Measurements from ENCODE around the gene CEP85.
"Not testable (repeated sequence)": the region's sequence is repeated elsewhere in the genome, so short reads cannot be mapped to it uniquely, and the experiment has no call there.

Gene CEP85

GRCh38 chr1:26307363-26307781 is 73.4 kb downstream of the CEP85 start:
- no peak for DNase-seq (ENCODE audit: low read depth in 2 of 3, low spot score in 1 of 3)

GRCh38 chr1:26307966-26308899 is 74.2 kb downstream of the CEP85 start:
- not testable (repeated sequence) for DNase-seq (ENCODE audit: low read depth in 2 of 3, low spot score in 1 of 3)

- DNase-seq (ENCODE audit: low read depth in 2 of 3, low spot score in 1 of 3), result no peak
Observed at GRCh38 chr1:26314501-26314900, 80.5 kb downstream of the CEP85 start.

- no peak for DNase-seq (ENCODE audit: low read depth in 2 of 3, low spot score in 1 of 3)
Observed at GRCh38 chr1:26315874-26316850, 82.2 kb downstream of the CEP85 start.

- DNase-seq (ENCODE audit: low read depth in 2 of 3, low spot score in 1 of 3), result no peak
Observed at GRCh38 chr1:26317146-26317545, 83.1 kb downstream of the CEP85 start.

- peak; percentile 47 to 69 (median 64) for DNase-seq (ENCODE audit: low read depth in 2 of 3, low spot score in 1 of 3)
Observed at GRCh38 chr1:26317612-26318337, 83.8 kb downstream of the CEP85 start, which contains the start of gene CD52. TSS of gene CD52 (plus strand) at chr1:26317958. CDS start at chr1:26318018, 60 bp downstream.

- DNase-seq (ENCODE audit: low read depth in 2 of 3, low spot score in 1 of 3), result peak in 1 of 3 donors; percentile 37
Observed at GRCh38 chr1:26318338-26319064, 84.5 kb downstream of the CEP85 start.

GRCh38 chr1:26320896-26321295 is 86.9 kb downstream of the CEP85 start:
- DNase-seq (ENCODE audit: low read depth in 2 of 3, low spot score in 1 of 3), result no peak

- DNase-seq (ENCODE audit: low read depth in 2 of 3, low spot score in 1 of 3), result peak; percentile 92 to 99 (median 93)
Observed at GRCh38 chr1:26321315-26322041, 87.5 kb downstream of the CEP85 start.

- DNase-seq (ENCODE audit: low read depth in 2 of 3, low spot score in 1 of 3), result no peak
Observed at GRCh38 chr1:26322042-26322331, 88.0 kb downstream of the CEP85 start.

- DNase-seq (ENCODE audit: low read depth in 2 of 3, low spot score in 1 of 3), result no peak
Observed at GRCh38 chr1:26323382-26323781, 89.4 kb downstream of the CEP85 start.

- DNase-seq (ENCODE audit: low read depth in 2 of 3, low spot score in 1 of 3), result no peak
Observed at GRCh38 chr1:26324550-26324949, 90.5 kb downstream of the CEP85 start.

GRCh38 chr1:26327956-26328362 is 94.0 kb downstream of the CEP85 start:
- no peak for DNase-seq (ENCODE audit: low read depth in 2 of 3, low spot score in 1 of 3)

Data from stimulated activated CD4-positive, alpha-beta T cell treated with anti-CD3 and anti-CD28 coated beads, Interleukin-12 subunit alpha, Interleukin-12 subunit beta, amount 100 ng/mL, for 48 hours (primary cell).